ENCODE results near the gene KIAA1217.

DNA sequence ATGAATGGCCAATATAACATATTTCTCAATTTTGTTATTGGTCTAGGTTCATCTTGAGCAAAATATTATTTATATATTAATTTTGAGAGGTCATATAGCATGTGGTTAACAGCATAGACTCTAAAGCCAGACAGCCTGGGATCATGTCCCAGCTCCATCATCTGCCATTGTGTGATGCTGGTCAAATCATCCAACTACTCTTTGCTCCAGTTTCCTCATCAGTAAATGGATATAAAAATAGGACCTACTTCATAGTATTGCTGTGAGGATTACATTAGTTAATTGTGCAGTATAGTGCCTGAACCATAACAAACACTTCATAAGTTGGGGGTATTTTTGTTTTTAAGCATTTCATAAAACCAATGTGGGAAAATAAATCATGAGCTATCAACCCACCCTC lies 199.0 kb downstream of the KIAA1217 start:
- TF ChIP-seq CREM (CRISPR knock-in tag; IDR thresholded peaks at IDR 0.05) (no peak), ZNF232 (CRISPR knock-in tag; IDR thresholded peaks at IDR 0.05) (no peak)
- TF ChIP-seq, protein P1, sequence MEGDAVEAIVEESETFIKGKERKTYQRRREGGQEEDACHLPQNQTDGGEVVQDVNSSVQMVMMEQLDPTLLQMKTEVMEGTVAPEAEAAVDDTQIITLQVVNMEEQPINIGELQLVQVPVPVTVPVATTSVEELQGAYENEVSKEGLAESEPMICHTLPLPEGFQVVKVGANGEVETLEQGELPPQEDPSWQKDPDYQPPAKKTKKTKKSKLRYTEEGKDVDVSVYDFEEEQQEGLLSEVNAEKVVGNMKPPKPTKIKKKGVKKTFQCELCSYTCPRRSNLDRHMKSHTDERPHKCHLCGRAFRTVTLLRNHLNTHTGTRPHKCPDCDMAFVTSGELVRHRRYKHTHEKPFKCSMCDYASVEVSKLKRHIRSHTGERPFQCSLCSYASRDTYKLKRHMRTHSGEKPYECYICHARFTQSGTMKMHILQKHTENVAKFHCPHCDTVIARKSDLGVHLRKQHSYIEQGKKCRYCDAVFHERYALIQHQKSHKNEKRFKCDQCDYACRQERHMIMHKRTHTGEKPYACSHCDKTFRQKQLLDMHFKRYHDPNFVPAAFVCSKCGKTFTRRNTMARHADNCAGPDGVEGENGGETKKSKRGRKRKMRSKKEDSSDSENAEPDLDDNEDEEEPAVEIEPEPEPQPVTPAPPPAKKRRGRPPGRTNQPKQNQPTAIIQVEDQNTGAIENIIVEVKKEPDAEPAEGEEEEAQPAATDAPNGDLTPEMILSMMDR (IDR thresholded peaks at IDR 0.05), result no peak
- TF ChIP-seq, protein P2, sequence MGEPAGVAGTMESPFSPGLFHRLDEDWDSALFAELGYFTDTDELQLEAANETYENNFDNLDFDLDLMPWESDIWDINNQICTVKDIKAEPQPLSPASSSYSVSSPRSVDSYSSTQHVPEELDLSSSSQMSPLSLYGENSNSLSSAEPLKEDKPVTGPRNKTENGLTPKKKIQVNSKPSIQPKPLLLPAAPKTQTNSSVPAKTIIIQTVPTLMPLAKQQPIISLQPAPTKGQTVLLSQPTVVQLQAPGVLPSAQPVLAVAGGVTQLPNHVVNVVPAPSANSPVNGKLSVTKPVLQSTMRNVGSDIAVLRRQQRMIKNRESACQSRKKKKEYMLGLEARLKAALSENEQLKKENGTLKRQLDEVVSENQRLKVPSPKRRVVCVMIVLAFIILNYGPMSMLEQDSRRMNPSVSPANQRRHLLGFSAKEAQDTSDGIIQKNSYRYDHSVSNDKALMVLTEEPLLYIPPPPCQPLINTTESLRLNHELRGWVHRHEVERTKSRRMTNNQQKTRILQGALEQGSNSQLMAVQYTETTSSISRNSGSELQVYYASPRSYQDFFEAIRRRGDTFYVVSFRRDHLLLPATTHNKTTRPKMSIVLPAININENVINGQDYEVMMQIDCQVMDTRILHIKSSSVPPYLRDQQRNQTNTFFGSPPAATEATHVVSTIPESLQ (CRISPR knock-in tag; IDR thresholded peaks at IDR 0.05), result no peak
- TF ChIP-seq, protein P3, sequence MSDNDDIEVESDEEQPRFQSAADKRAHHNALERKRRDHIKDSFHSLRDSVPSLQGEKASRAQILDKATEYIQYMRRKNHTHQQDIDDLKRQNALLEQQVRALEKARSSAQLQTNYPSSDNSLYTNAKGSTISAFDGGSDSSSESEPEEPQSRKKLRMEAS (CRISPR knock-in tag; IDR thresholded peaks at IDR 0.05), result no peak
